ENCODE data around the gene RCN2. TPM values are rescaled to one million over a fixed set of nuclear protein-coding genes. Genes with fewer than 3 reads are reported as not detected.

RCN2 gene
- total RNA-seq, 1 donor from 2014 or later = 22.2 TPM

- ATAC-seq (no peak), DNase-seq (ENCODE audit: missing footprints) (no peak)
- intact Hi-C loops (cut with DNase I) = no loop called here
Observed at GRCh38 chr15:76929011-76929760, 2.4 kb upstream of the RCN2 start.

DNA sequence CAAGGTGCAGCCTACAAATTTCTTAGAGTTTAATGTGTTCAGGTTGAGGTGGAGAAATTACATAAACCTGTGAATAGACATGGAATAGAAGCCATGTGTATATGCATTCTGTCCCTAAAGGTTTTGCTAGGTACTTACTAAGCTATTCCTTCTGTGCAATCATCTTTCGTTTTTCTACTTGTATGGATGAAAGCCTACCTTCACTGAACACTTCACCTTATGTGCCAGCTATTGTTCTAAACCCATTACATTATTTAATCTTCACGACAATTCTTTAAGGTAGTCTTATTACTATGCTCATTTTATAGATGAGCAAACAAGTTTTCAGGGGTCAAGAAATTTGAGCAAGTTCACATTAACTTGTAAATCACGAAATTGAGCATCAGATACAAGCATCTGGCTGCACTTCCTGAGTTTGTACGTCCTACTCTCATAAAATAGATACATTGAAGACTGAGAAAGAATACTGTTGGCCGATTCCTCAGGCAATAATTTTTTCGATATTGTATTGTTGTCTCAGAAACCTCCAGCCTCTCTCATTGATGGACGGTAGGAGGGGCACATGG is 635 bp upstream of the RCN2 start:
- DNase-seq (ENCODE audit: missing footprints) (no peak), ATAC-seq (no peak)
- intact Hi-C loops (cut with DNase I) = loop anchor here (10.0 kb wide), 1 partner anchor 614 kb away; no protein-coding TSS in a partner anchor

DNA sequence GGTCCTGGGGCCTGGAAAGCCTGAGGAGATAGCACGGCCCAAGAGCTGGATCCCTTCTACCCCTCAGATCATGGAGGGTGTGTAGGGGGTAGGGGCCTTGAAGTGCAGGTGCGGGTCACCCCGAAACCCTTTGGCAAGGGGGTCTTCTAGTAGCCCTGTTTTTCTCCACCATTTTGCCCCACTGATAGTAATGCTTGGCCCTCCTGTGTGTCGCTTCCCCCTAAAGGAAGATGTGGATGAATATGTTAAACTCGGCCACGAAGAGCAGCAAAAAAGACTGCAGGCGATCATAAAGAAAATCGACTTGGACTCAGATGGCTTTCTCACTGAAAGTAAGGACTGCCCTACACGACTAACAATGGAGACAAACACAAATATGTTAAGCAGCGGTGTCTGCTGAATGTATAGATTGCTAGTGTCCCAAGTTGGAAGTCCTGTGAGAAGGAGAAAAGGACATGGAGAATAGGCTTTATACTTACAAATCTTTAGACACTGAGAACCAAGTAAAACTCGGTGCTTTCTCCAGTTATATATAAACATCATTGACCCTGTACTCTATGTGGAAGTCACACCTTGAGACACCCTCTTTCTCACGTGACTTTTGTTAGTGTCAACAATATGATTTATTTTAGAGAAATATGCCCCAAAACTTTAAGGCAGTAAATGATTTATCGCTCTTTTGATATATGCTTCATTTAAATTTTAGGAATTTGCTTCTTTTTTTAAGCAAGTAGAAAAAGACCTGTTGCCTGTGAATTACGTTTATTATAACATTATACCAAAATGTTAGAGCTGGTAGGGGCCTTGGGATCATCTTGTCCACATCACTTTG is 802 bp downstream of the RCN2 start:
- no peak for DNase-seq (ENCODE audit: missing footprints)
- intact Hi-C loops (cut with DNase I) = loop anchor here (10.0 kb wide), 1 partner anchor 612 kb away; no protein-coding TSS in a partner anchor
- no peak for ATAC-seq

DNA sequence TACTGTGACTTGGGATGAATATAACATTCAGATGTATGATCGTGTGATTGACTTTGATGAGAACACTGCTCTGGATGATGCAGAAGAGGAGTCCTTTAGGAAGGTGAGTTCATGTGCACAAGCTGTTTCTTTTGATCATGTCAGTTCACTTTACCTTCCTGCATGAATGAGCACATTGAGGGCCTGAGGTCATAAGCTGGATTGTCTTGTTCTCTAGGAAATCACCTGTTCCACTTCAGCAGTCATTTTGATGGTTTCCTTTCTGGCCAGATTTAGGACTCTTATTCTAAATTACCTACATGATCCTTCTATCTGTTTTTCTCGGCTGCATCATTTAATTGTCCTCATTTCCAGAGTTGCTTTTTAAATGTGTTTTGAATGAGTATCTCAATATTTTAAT is 4.1 kb downstream of the RCN2 start:
- DNase-seq (ENCODE audit: missing footprints) (no peak), ATAC-seq (no peak)
- intact Hi-C loops (cut with DNase I) = loop anchor here (10.0 kb wide), 1 partner anchor 609 kb away; no protein-coding TSS in a partner anchor

DNA sequence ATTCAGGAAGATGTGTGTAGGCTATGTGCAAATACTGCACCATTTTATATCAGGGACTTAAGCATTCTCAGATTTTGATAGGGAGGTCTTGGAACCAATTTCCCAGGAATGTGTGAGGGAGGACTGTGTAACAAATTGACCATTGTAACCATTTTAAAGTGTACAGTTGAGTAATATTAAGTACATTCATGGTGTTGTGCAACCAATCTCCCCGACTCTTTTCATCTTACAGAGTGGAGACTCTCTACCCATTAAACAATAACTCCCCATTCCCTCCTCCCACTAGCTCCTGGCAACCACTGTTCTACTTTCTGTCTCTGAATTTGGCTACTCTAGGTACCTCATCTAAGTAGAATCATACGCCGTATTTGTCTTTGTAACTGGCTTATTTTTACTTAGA is 5.1 kb downstream of the RCN2 start:
- ATAC-seq (no peak), DNase-seq (ENCODE audit: missing footprints) (no peak)
- intact Hi-C loops (cut with DNase I) = loop anchor here (10.0 kb wide), 1 partner anchor 608 kb away; no protein-coding TSS in a partner anchor

DNA sequence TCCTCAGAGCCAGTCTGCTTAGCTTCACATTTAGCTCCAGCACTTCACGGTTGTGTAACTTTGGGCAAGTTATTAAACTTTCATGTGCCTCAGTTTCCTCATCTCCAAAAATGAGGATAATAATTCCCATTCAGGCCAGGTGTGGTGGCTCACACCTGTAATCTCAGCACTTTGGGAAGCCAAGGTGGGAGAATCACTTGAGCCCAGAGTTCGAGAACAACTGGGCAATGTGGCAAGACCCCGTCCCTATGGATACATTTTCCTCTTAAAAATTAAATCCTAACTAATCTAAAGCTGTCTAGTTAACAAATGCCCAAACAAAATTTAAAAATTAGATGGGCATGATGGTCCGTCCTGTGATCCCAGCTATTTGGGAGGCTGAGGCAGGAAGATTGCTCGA is 7.2 kb downstream of the RCN2 start:
- ATAC-seq (no peak), DNase-seq (ENCODE audit: missing footprints) (no peak)
- intact Hi-C loops (cut with DNase I) = loop anchor here (10.0 kb wide), 1 partner anchor 606 kb away; no protein-coding TSS in a partner anchor

GRCh38 chr15:76939715-76940114 is 8.2 kb downstream of the RCN2 start:
- intact Hi-C loops (cut with DNase I) = loop anchor here (10.0 kb wide), 1 partner anchor 605 kb away; no protein-coding TSS in a partner anchor
- DNase-seq (ENCODE audit: missing footprints) (no peak), ATAC-seq (no peak)

GRCh38 chr15:76941636-76942035 is 10.1 kb downstream of the RCN2 start:
- intact Hi-C loops (cut with DNase I) = no loop called here
- ATAC-seq (no peak), DNase-seq (ENCODE audit: missing footprints) (no peak)

DNA sequence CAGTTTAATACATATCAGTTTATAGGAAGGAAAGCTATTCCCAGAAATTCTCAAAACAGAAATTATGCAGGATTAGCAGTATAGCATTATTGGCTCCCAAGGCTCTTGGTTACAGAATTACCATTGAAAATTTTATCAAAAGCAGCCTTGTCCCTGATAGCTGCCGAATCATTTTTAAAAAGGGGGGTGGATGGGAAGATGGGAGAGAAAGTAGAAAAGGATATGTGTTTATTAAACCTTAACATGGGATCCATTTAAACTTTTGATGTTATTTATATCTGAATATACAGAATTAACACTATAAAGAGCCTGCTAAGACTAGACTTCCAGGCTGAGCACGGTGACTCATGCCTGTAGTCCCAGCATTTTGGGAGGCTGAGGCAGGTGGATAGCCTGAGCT is 10.8 kb downstream of the RCN2 start:
- ATAC-seq (no peak), DNase-seq (ENCODE audit: missing footprints) (no peak)
- intact Hi-C loops (cut with DNase I) = no loop called here

- ATAC-seq (no peak), DNase-seq (ENCODE audit: missing footprints) (no peak)
- intact Hi-C loops (cut with DNase I) = no loop called here
Observed at GRCh38 chr15:76945494-76946093, 14.0 kb downstream of the RCN2 start.

DNA sequence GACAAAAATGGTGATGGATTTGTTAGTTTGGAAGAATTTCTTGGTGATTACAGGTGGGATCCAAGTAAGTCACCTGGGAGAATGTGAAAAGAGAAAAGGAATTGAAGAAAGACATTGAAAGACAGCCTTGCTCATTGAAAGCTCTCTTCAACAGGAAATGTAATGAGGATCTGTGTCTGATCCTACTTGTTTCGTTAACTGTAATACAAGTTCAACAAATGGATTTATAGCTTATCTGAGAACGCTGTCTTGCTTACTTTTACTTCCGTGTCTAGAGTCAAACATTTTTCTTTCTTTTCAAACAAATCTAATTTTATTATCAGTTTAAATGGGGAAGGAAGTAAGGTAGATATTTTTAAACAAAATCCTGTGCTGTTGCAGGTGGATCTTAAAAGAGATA is 15.9 kb downstream of the RCN2 start:
- no peak for DNase-seq (ENCODE audit: missing footprints)
- no peak for ATAC-seq
- intact Hi-C loops (cut with DNase I) = no loop called here

- intact Hi-C loops (cut with DNase I) = no loop called here
- DNase-seq (ENCODE audit: missing footprints) (no peak), ATAC-seq (no peak)
Observed at GRCh38 chr15:76951220-76951619, 19.7 kb downstream of the RCN2 start.

DNA sequence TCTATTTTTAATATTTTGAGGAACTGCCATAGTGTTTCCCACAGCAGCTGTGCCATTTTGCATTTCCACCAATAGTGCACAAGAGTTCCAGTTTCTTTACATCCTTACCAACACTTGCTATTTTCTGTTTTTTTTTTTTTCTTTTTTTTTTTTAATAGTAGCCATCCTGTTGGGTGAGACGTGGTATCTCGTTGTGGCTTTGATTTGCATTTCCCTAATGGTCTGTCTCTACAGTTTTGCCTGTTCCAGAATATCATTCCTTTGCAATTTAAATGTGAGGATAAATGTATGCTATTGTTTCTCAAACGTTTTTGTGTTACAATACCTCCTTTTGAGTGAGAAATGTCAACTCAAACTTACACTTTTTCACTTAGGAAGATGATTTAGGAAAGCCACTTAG is 22.4 kb downstream of the RCN2 start:
- intact Hi-C loops (cut with DNase I) = no loop called here
- DNase-seq (ENCODE audit: missing footprints) = no peak
- no peak for ATAC-seq

DNA sequence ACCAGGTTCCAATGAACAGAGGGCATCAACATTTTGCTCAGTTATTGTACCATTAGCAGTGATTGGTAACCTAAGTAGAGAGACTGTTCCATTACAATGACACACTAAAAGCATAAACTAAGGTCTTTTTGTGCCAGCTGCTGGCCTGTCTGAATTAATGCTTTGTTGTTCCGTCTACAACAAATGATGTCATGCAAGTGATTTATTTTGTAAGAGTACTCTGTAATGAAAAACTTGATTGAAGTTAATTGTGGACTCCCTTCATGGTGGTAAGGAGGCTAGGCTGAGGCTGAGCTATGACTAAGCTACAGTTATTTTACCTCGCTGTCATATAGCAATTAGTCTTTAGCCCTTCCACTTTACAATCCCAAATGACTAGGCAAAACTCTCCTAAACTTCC is 23.2 kb downstream of the RCN2 start:
- intact Hi-C loops (cut with DNase I) = no loop called here
- ATAC-seq = no peak
- no peak for DNase-seq (ENCODE audit: missing footprints)

DNA sequence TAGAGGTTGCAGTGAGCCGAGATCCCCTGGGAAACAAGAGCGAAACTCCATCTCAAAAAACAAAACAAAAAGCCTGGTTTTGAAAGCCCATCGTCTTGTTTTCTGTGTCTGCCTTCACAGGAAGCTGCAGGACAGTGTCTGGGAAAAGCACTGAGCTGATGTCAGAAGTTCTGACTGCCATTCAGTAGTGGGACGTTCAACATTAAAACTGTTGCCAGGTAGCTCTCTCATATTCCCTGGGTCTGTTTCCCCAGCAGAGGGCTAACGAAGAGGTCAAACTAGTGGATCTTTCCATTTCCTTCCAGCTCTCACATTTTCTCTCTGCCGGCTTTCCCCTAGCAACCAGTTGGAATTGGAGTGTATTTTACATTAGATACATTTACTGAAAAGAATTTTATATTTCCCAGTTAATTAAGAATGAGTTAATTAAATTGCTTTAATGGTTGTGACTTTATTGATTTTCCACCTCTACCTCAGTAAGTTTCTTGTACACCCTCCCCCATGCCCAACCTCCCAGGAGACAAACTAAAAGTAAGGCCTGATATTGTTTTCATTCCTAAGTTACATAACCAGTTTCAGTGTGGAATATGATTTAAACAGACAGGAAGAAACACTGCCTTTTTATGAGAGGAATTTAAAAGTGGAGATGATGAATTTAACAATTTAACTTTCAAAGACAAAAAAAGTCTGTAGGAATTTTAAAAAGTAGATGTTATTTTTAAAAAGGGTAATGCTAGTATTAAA is 29.9 kb downstream of the RCN2 start:
- ATAC-seq (no peak), DNase-seq (ENCODE audit: missing footprints) (no peak)
- intact Hi-C loops (cut with DNase I) = no loop called here

DNA sequence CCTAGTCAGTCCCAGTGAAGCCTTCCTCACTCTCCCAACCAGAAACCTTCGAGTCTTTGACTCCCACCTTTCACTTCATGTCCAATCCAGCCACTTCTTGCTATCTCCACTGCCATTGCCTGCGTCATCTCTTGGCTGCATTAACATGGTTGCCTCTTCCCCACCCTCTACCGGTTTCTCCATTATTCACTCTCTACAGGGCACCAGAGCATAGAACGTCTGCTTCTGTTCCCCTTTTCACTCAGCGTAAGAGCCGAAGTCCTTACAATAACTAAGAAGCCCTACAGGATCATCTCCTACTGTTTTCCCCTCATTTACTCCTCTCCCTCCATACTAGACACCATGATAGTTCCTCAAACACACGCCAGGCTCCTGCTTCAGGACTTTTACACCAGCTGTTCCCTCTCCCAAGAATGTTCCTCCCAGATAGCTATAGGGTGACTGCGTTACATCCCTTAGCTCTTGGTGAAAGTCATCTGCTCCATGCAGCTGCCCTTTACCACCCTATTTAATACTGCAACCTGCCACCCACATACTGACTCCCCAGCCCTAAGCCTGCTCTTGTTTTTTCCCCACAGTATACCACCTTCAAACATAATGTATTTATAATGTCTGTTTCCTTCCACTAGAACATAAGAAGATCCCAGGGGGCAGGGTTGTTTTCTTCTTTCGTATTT is 30.9 kb downstream of the RCN2 start:
- intact Hi-C loops (cut with DNase I) = no loop called here
- ATAC-seq (no peak), DNase-seq (ENCODE audit: missing footprints) (no peak)

DNA sequence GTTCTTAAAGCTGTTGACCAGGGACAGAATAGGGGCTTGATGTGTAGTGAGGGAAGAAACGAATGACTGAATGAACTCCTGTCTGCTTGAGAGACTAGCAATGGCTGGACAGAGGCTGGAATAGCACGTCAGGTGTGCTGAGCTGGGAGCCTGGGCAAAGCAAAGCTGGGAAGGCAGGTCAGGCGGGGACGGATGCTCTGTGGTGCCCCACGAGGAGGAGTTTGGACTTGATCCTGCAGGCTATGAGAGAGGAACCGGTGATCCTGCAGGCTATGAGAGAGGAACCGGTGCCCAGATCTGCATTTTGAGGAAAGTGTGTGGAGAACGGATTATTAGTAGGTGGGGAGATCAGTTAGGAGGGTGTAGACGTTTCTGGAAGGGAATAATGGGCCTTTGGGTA is 32.0 kb downstream of the RCN2 start:
- ATAC-seq (peak; percentile 28), DNase-seq (ENCODE audit: missing footprints) (no peak)
- intact Hi-C loops (cut with DNase I) = no loop called here

DNA sequence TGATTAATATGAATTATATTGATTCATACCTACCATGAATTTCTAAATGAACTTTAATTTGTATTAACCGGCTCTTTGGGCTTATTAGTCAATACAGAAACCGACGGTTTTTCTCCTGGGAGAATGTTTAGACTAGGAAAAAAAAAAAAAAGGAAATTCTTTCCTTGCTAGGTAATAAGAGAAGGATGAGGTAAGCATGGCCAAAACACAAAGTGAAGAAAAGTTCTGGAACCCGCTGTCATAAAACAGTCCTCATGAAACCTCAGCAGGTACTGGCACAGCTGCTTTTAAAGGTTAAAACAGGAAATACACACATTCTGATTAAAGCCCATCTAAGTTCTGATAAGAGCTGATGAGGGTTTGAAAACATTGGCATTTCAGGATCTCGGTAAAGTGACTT is 32.6 kb downstream of the RCN2 start:
- ATAC-seq (no peak), DNase-seq (ENCODE audit: missing footprints) (no peak)
- intact Hi-C loops (cut with DNase I) = no loop called here

Measured in Right ventricle myocardium inferior (tissue), 1 donor.